ENCODE data around the gene LRRC14B. TPM values are rescaled to one million over a fixed set of nuclear protein-coding genes. Genes with fewer than 3 reads are reported as not detected.

LRRC14B gene
- total RNA-seq, 1 donor from 2014 or later: not detected

GRCh38 chr5:149745-150485, 41.4 kb upstream of the LRRC14B start:
- no peaks in the 10 kb centered on the region for H3K79me2 ChIP-seq (ENCODE audit: insufficient read depth, low read length)
- peak; percentile 48 for DNase-seq (ENCODE audit: low read depth)
- peak; percentile 26 for FAIRE-seq

GRCh38 chr5:150746-151145, 40.5 kb upstream of the LRRC14B start:
- DNase-seq (ENCODE audit: low read depth) (no peak), FAIRE-seq (no peak)
- H4K20me1 ChIP-seq (ENCODE audit: insufficient read depth, low read length): no peaks in the 10 kb centered on the region
- H3K27ac Mint-ChIP-seq (ENCODE audit: unreplicated experiment): no peak overlapping the region
- TF ChIP-seq, protein P1, sequence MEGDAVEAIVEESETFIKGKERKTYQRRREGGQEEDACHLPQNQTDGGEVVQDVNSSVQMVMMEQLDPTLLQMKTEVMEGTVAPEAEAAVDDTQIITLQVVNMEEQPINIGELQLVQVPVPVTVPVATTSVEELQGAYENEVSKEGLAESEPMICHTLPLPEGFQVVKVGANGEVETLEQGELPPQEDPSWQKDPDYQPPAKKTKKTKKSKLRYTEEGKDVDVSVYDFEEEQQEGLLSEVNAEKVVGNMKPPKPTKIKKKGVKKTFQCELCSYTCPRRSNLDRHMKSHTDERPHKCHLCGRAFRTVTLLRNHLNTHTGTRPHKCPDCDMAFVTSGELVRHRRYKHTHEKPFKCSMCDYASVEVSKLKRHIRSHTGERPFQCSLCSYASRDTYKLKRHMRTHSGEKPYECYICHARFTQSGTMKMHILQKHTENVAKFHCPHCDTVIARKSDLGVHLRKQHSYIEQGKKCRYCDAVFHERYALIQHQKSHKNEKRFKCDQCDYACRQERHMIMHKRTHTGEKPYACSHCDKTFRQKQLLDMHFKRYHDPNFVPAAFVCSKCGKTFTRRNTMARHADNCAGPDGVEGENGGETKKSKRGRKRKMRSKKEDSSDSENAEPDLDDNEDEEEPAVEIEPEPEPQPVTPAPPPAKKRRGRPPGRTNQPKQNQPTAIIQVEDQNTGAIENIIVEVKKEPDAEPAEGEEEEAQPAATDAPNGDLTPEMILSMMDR (IDR thresholded peaks at IDR 0.05; ENCODE audit: insufficient read depth, low read depth, low read length): no peak
- no peak for TF ChIP-seq EZH2 (IDR thresholded peaks at IDR 0.05; ENCODE audit: insufficient read depth, low read length)
- no peaks in the 10 kb centered on the region for H3K79me2 ChIP-seq (ENCODE audit: insufficient read depth, low read length)
- H2AFZ ChIP-seq (ENCODE audit: low read depth, low read length): no peak overlapping the region
- no peak overlapping the region for H3K4me3 Mint-ChIP-seq (ENCODE audit: unreplicated experiment)
- peaks cover 6% of the 10 kb centered on the region for H3K36me3 ChIP-seq (ENCODE audit: insufficient read depth, low read length)
- peaks cover 16% of the 10 kb centered on the region for H3K9me3 Mint-ChIP-seq (ENCODE audit: unreplicated experiment)
- peaks cover 8% of the 10 kb centered on the region for H3K27me3 Mint-ChIP-seq (ENCODE audit: low read depth, unreplicated experiment)
- H3K27ac ChIP-seq (ENCODE audit: low read depth, low read length): no peak overlapping the region
- H3K4me1 Mint-ChIP-seq (ENCODE audit: low read depth, unreplicated experiment): peaks cover 5% of the 10 kb centered on the region
- no peak overlapping the region for H3K4me2 ChIP-seq (ENCODE audit: low read length)
- peaks cover 9% of the 10 kb centered on the region for H3K9me3 ChIP-seq (ENCODE audit: insufficient read depth, low read depth, low read length)
- no peak overlapping the region for H3K9ac ChIP-seq (ENCODE audit: low read length)
- H3K4me3 ChIP-seq (ENCODE audit: insufficient read depth, low read depth, low read length): no peak overlapping the region
- H3K27me3 ChIP-seq (ENCODE audit: insufficient read depth, low read length): no peaks in the 10 kb centered on the region
- H3K4me1 ChIP-seq (ENCODE audit: insufficient read depth, low read length): peaks cover 22% of the 10 kb centered on the region
- peaks cover 23% of the 10 kb centered on the region for H3K36me3 Mint-ChIP-seq (ENCODE audit: low read depth, unreplicated experiment)

More at GRCh38 chr5:149745-150485, 41.4 kb upstream of the LRRC14B start:
- peaks cover 5% of the 10 kb centered on the region for H3K4me1 Mint-ChIP-seq (ENCODE audit: low read depth, unreplicated experiment)
- H3K27me3 Mint-ChIP-seq (ENCODE audit: low read depth, unreplicated experiment): peaks cover 1% of the 10 kb centered on the region
- H3K4me2 ChIP-seq (ENCODE audit: low read length): peak overlapping the region; percentile 11
- H3K27me3 ChIP-seq (ENCODE audit: insufficient read depth, low read length): no peaks in the 10 kb centered on the region
- H3K36me3 ChIP-seq (ENCODE audit: insufficient read depth, low read length): no peaks in the 10 kb centered on the region
- no peak overlapping the region for H3K27ac Mint-ChIP-seq (ENCODE audit: unreplicated experiment)
- H2AFZ ChIP-seq (ENCODE audit: low read depth, low read length): no peak overlapping the region
- no peak overlapping the region for H3K9ac ChIP-seq (ENCODE audit: low read length)
- TF ChIP-seq, protein P1 (IDR thresholded peaks at IDR 0.05; ENCODE audit: insufficient read depth, low read depth, low read length): no peak
- TF ChIP-seq EZH2 (IDR thresholded peaks at IDR 0.05; ENCODE audit: insufficient read depth, low read length): no peak
- peak overlapping the region; percentile 33 for H3K27ac ChIP-seq (ENCODE audit: low read depth, low read length)
- H3K9me3 ChIP-seq (ENCODE audit: insufficient read depth, low read depth, low read length): peaks cover 11% of the 10 kb centered on the region
- peaks cover 22% of the 10 kb centered on the region for H3K4me1 ChIP-seq (ENCODE audit: insufficient read depth, low read length)
- no peak overlapping the region for H3K4me3 Mint-ChIP-seq (ENCODE audit: unreplicated experiment)
- peaks cover 16% of the 10 kb centered on the region for H3K9me3 Mint-ChIP-seq (ENCODE audit: unreplicated experiment)
- no peaks in the 10 kb centered on the region for H4K20me1 ChIP-seq (ENCODE audit: insufficient read depth, low read length)
- no peak overlapping the region for H3K4me3 ChIP-seq (ENCODE audit: insufficient read depth, low read depth, low read length)
- peaks cover 19% of the 10 kb centered on the region for H3K36me3 Mint-ChIP-seq (ENCODE audit: low read depth, unreplicated experiment)

DNA sequence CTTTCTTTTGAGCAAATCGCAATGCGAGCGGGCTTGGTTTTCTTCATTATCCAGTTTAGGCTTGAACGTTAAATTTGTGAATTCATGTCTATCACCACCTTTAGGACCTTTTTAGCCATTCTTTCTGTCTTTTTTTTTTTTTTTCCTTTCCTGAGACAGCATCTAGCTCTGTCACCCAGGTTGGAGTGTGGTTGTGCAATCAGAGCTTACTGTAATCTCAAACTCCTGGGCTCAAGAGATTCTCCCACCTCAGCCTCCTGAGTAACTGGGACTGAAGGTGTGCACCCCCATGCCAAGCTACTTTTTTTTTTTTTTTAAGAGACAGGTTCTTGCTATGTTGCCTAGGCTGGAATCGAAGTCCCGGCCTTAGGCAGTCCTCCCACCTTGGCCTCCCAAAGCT, 39.2 kb upstream of the LRRC14B start:
- no peak overlapping the region for H3K4me2 ChIP-seq (ENCODE audit: low read length)
- no peaks in the 10 kb centered on the region for H3K27me3 ChIP-seq (ENCODE audit: insufficient read depth, low read length)
- no peaks in the 10 kb centered on the region for H3K79me2 ChIP-seq (ENCODE audit: insufficient read depth, low read length)
- H3K4me1 Mint-ChIP-seq (ENCODE audit: low read depth, unreplicated experiment): peaks cover 5% of the 10 kb centered on the region
- peak overlapping the region; percentile 84 for H3K27ac ChIP-seq (ENCODE audit: low read depth, low read length)
- no peak overlapping the region for H3K27ac Mint-ChIP-seq (ENCODE audit: unreplicated experiment)
- H3K27me3 Mint-ChIP-seq (ENCODE audit: low read depth, unreplicated experiment): peaks cover 13% of the 10 kb centered on the region
- no peaks in the 10 kb centered on the region for H4K20me1 ChIP-seq (ENCODE audit: insufficient read depth, low read length)
- no peak overlapping the region for H3K4me3 Mint-ChIP-seq (ENCODE audit: unreplicated experiment)
- DNase-seq (ENCODE audit: low read depth): no peak
- H3K4me3 ChIP-seq (ENCODE audit: insufficient read depth, low read depth, low read length): no peak overlapping the region
- H3K9me3 ChIP-seq (ENCODE audit: insufficient read depth, low read depth, low read length): peaks cover 4% of the 10 kb centered on the region
- peaks cover 19% of the 10 kb centered on the region for H3K36me3 Mint-ChIP-seq (ENCODE audit: low read depth, unreplicated experiment)
- no peak for TF ChIP-seq EZH2 (IDR thresholded peaks at IDR 0.05; ENCODE audit: insufficient read depth, low read length)
- TF ChIP-seq, protein P1 (IDR thresholded peaks at IDR 0.05; ENCODE audit: insufficient read depth, low read depth, low read length): no peak
- no peak for FAIRE-seq
- peaks cover 11% of the 10 kb centered on the region for H3K9me3 Mint-ChIP-seq (ENCODE audit: unreplicated experiment)
- H3K36me3 ChIP-seq (ENCODE audit: insufficient read depth, low read length): peaks cover 6% of the 10 kb centered on the region
- no peak overlapping the region for H3K9ac ChIP-seq (ENCODE audit: low read length)
- H3K4me1 ChIP-seq (ENCODE audit: insufficient read depth, low read length): peaks cover 29% of the 10 kb centered on the region
- no peak overlapping the region for H2AFZ ChIP-seq (ENCODE audit: low read depth, low read length)
